ENCODE data around the gene ACSS1.

ACSS1 gene

DNA sequence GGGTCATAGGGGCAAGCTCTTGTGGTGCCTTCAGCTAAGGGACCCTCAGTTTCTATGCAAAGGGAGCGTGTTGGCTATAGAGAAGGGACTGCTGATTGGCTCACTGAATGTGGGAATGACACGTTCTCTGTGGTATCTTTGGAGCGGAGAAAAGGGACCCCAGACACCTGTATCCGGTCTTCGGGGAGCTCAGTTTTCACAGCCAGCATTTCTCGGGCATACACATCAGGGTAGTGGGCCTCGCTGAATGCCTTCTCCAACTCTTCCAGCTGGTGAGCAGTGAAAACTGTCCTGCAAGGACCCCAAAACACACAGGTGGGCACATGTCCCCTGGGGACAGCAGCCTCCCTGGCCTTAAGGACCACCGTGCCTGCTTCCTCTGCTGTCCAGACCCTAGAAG is 20.7 kb upstream of the ACSS1 start:
- DNase-seq (ENCODE audit: low spot score), result no peak

DNA sequence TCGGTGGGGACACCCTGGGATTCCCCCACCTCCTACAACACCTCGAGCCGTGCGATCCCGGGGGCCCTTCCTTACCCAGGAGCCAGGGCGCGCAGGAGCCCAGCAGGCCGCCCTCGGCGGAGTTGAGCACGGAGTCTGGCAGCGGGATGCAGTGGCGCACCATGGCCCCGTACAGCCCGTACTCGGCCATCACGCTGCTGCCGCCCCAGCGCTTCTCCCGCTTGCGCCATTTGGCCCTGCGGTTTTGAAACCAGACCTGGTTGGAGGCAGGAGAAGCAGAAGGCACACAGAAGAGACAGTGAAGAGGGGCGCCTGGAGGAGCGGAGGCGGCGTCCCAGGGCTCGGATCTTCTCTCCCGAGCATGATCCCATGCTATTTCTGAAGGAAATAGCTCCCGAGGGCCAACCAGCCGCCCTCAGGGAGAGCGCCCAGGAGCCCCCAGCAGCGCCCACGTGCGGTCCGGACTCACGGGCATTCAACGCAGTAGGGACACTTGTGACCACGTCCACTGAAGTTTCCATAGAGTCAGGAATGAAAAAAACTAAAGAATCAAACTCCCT is 19.8 kb upstream of the ACSS1 start:
- DNase-seq (ENCODE audit: low spot score), result no peak

GRCh38 chr20:25076731-25077609 is 19.0 kb upstream of the ACSS1 start:
- no peak for DNase-seq (ENCODE audit: low spot score)

DNA sequence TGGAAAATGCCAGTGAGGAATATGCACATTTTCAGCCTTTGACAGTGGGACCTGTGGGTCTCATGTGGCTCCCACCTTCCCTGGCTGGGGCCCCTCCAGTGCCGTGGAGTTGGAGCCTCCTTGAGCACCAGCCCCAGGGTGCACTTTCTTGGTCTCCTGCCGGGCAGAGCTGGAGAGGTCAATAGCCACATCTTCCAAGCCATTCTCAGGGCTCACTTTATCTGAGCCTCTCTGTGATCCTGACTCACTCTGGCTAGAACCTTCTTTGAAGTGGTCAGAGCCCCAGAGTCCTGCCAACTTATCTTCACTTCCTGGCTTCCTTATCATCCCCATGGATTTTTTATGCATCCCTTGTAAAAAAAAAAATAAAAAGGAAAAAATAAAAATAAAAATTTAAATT is 18.3 kb upstream of the ACSS1 start:
- no peak for DNase-seq (ENCODE audit: low spot score)

DNA sequence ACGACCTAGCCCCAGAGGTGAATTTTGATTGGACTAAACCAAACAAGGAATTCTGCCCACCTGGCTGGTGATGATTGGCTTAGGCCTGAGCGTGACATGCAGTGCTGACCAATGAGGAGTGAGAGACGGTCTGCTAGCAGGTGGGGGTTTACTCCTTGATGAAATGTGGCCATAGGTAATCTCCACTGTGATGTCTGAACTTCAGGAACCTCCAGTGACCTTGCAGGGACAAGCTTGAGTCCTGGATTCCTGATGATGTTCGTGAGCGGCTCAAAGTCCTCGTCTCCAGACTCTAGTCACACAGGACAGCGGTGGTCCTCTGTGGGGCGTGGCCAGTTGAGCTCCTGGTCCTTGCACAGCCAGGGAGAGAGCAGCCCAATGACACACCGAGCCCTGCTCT is 15.6 kb upstream of the ACSS1 start:
- DNase-seq (ENCODE audit: low spot score), result no peak

DNA sequence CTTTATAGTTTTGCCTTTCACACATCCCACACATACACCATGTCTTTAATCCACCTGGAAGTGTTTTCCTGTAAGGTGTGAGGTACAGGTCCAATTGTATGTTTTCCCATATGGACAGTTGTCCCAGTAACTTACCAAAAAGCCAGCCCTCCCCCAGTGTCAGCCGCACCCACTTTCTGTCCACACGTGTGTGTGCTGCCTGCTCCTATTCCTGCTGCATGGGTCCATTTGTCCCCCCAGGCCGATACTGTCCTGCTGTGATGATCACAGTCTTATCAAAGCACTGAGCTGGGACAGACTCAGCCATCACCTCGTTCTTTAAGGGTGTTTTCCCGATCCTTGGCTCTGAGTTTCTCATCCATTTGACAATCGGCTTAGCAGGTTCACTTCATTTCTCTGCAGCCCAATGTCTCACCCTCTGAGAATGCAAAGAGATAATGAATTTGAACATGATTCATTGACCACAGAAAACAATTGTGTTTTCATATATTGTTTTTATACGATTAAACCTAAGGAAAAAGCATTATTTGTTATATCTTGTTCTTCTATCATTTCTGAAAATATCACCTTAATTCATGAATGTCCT is 14.4 kb upstream of the ACSS1 start:
- DNase-seq (ENCODE audit: low spot score), result no peak

DNA sequence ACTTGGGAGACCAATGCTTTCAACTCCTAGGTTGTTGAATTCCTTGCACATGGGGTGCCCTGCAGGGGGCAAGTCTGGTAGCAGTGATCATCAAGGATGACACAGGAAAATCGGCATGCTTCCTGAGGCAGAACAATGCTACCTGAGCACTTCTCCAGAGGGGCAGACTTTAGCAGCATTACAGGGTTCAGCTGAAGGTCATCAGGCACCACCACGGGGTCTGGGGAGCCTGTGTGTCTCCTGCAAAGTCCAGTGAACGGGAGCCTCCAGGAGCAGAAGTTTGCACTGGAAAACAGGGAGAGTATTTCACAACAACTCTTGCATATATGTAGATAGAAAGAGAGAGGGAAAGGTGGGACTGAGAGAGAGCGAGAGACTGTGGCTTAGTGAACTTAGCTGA is 13.8 kb upstream of the ACSS1 start:
- no peak for DNase-seq (ENCODE audit: low spot score)

- no peak for DNase-seq (ENCODE audit: low spot score)
These were observed 13.0 kb upstream of the ACSS1 start for GRCh38 chr20:25070821-25071473.

DNA sequence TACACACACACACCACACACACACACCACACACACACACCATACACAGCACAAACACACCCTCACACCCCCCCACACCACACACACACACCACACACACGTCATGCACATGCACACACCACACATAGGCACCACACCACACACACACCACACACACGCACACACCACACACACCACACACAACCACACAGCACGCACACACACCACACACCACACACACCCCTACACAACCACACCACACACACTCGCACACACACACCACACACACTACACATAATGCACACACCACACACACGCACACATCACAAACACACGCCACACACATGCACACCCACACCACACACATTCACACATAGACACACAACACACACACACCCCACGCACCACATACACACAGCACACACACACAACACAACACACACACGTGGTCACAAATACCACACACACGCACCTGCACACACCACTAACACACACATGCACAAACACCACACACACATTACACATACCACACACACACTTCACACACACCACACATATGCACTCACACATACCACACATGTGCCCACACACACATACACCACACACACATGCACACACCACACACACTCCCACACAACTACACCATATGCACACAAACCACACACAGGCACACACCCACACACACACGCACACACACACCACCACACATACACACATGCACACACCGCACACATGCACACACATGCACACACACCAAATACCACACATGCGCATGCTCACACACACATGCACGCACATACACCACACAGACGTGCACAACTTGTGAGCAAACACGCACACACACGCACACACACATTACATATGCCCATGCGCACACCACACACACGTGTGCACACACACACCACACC is 9.4 kb upstream of the ACSS1 start:
- DNase-seq (ENCODE audit: low spot score), result no peak

GRCh38 chr20:25066386-25066785 is 8.4 kb upstream of the ACSS1 start:
- no peak for DNase-seq (ENCODE audit: low spot score)

- DNase-seq (ENCODE audit: low spot score), result peak; percentile 63
These were observed 7.8 kb upstream of the ACSS1 start for GRCh38 chr20:25065625-25066338.

DNA sequence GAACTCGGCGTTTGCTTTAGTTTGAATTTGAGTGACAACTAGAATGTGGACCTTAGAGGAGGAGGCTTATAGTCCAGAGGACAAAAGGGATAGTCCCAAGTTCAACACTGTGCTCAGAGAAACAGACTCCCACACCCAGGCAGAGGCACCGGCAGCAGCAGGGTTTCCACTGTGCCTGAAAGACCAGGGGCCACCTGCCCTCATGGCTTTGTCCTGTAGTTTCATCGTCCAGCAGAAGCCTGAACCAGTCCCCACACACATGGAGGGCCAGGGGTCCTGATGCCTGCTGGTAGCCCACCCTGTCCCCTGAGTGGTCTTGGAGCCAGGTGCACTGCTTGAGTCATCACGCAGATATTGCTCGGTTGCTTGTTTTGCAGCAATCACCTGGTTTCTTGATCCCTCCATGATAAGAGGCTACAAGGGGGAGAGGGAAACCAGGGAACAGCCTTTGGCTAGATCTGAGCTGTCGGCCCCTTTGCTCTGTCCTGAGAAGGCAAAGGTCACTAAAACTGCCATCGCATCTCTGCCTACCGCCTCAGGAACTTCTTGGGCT is 7.2 kb upstream of the ACSS1 start:
- no peak for DNase-seq (ENCODE audit: low spot score)

- DNase-seq (ENCODE audit: low spot score), result no peak
These were observed 6.7 kb upstream of the ACSS1 start for GRCh38 chr20:25064561-25065071.

DNA sequence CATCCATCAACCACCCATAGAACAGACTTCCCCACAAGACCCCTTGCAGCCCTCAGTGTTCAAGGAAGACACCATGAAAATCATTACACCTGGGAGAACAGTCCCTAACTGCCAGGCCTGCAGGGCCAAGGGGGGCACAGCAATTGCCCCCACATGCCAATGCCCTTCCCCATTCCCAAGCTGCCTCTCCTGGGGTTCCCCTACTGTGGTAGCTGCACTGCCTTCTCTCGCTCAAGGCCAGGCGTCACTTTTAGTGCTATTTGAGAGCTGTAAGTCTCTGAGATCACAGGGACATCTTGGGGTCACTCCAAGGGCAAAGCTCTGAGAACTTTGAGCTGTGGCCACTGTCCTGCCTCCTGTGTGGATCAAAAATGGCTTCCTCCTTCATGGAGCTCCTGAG is 6.0 kb upstream of the ACSS1 start:
- no peak for DNase-seq (ENCODE audit: low spot score)

- DNase-seq (ENCODE audit: low spot score), result no peak
These were observed 5.6 kb upstream of the ACSS1 start for GRCh38 chr20:25063546-25063945.

DNA sequence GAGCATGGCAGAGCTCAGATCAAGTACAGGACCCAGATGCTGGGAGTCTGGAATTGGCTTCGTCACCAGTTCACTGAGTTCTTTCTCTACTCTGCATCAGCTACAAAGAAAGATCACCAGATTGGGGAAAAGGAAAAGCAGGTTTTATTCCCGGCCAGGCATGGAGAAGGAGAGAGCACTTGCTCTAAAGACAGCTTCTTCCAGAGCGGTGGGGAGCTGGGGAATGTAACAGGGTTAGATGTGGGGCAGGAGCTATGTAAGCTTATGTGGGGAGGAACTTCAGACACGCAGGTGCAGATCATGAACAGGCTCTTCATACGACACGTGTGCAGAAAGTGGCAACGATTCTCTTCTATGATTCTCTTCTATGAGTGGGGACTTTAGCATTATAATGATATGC is 4.9 kb upstream of the ACSS1 start:
- no peak for DNase-seq (ENCODE audit: low spot score)

DNA sequence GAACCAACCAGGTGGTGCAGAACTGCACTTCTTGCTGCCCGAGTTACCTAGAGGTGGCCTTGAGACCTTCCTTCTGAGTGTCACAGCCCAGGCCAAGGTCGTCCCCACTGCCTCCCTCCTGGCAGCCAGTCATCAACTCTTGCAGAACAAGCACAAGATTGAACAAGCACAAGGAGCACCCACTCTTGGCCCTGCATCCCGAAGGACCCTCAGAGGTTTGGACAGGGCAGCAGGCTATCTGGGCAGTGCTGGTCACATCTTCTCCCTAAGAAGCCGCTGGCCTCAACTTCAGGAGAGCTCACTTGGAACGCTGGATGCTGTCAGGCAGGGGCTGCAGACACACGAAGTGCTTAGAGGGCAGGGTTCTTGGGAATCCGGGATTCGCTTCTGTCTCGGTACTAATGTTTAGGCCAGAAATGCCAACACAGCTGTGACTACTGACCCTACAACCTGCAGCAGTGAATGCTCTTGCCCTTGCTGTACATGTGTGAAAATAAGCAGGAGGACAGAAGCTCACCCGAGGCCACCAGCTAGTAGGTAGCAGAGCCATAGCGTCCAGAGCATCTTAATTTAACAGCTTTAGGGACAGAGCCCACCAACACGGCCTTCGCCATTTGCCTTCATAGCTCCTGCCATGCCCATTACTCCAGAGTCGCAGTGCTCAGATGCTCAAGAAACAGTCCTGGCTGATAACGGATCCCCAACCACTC is 4.0 kb upstream of the ACSS1 start:
- no peak for DNase-seq (ENCODE audit: low spot score)

DNA sequence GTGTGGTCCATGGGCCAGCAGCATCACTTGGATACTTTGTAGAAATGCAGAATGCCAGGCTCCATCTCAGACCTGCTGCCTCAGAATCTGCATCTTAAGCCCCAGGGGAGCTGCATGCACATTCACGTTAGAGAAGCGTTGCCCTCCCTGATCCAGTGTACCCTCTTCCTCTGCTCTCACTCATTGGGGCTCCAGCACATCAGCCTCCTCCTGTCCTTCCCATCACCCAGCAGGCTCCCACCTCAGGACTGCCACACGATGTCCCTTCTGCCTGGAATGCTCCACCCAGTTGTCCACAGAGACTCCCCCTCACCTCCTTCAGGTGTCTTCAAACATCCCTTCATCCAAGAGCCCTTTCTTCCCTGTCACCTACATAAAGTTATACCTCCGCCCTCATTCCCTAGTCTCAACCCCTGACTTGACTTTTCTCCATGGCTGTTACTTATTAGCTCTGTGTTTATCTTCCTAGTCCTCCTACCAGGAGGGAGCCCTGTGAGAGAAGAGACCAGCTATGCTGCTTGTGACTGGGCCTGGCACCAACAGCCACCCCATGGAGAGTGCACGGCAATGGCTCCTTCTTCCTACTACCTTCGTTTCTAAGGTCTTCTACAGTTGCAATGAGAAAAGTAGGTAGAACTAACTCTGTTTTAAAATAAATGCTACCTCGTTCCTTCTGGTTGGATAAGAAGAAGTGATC is 3.3 kb upstream of the ACSS1 start:
- DNase-seq (ENCODE audit: low spot score), result no peak

DNA sequence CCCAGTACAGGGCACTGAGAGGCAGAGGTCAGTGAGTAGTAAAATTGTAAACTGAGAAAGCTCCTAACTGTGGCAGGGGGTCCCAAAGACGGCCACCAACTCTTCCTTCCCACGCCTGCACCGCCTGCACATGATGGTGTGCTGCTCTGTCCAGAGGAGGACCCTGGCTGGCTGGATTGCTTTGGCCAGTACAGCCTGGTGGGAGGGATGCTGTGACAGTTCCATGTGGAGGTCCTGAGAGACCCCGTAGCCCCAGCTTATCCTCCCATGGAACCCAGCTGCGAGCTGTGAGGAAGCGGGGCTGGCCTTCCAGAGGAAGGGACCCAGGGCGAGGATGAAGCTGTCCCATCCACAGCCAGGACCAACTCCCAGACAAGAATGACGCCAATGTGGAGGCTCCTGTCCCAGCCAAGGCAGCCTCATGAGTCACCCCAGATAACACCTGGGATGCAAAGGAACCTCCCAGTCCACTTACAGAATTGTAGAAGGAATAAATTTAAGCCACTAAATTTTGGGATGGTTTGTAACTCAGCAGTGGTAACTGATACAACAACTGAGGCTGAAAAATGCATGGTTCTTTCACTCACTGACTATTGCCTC is 2.0 kb upstream of the ACSS1 start:
- DNase-seq (ENCODE audit: low spot score), result no peak

All from germinal center (tissue), 1 donor.